Body of pancreas (tissue), 4 donors: ENCODE measurements around the gene SULT2A1.

Experiments
- POLR2A ChIP-seq, 3 donors: fragments of 450-650 bp; IDR thresholded peaks; one replicate each; pipeline ENCODE4 v1.6.1; 2016; ENCODE audit warnings: antibody characterized with exemption in 3 of 3, mild to moderate bottlenecking in 2 of 3
- TF ChIP-seq, protein P1 (sequence below), 7 experiments: fragments of 450-650 bp in 4 of 7; fragments of 200-600 bp in 3 of 7; sonication (generic) in 3 of 7; IDR thresholded peaks; one replicate each; pipeline ENCODE4 v1.5.1; 2016 to 2019; ENCODE audit warnings: antibody characterized with exemption in 7 of 7

DNA sequence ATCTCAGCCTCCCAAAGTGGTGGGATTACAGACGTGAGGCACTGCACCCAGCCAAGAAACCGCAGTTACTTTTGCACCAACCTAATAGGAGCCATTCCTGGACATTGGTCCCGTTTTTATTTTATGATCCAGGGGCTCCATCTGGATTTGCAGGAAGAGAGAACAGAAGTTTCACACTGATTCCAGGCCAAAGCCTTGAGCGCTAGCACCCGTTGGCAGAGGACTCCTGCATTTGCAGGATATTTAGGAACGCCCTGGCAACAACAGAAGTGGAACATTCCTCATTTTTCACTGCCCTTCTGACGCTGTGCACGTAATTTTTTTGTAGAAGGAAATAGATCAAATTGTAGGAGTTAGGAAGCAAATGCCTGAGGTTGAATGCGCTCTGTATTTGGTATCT, 11.7 kb upstream of the SULT2A1 start:
- TF ChIP-seq, protein P1, sequence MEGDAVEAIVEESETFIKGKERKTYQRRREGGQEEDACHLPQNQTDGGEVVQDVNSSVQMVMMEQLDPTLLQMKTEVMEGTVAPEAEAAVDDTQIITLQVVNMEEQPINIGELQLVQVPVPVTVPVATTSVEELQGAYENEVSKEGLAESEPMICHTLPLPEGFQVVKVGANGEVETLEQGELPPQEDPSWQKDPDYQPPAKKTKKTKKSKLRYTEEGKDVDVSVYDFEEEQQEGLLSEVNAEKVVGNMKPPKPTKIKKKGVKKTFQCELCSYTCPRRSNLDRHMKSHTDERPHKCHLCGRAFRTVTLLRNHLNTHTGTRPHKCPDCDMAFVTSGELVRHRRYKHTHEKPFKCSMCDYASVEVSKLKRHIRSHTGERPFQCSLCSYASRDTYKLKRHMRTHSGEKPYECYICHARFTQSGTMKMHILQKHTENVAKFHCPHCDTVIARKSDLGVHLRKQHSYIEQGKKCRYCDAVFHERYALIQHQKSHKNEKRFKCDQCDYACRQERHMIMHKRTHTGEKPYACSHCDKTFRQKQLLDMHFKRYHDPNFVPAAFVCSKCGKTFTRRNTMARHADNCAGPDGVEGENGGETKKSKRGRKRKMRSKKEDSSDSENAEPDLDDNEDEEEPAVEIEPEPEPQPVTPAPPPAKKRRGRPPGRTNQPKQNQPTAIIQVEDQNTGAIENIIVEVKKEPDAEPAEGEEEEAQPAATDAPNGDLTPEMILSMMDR (IDR thresholded peaks at IDR 0.05): no peak
- no peak for TF ChIP-seq POLR2A (IDR thresholded peaks at IDR 0.05)
